GM21717 (cell line): Measurements from ENCODE around the gene ADPRHL1.

Experiments used
- ATAC-seq: cut with Tn5 transposase; IDR thresholded peaks from one replicate; pipeline ENCODE4 v1.9.1; 2021; ENCODE audit warnings: mild to moderate bottlenecking, moderate library complexity; ENCODE audit not compliant: unreplicated experiment

The ADPRHL1 gene

DNA sequence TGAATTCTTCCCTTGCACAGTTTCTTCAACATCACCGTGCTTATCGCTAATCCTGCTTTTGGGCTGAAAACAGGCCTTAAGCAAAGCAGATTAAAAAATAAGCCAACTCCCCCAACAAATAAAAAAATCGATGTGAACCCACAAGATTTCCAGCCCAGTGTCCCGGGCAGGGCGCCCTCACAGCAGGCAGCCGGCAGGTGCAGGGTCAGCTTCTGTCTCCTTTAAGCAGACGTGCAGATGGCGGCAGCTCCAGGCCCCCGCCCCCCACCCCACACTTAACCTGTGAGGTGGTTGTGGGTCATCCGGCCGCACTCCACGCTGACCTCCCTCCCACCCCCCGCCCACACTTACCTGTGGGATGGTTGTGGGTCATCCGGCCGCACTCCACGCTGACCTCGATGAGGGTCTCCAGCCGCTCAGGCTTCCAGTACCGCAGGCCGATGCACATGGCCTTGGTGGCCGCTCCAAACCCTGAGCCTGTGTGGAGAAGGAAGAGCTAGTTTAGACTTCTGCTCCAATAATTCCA lies 19.8 kb downstream of the ADPRHL1 start:
- ATAC-seq: no peak

DNA sequence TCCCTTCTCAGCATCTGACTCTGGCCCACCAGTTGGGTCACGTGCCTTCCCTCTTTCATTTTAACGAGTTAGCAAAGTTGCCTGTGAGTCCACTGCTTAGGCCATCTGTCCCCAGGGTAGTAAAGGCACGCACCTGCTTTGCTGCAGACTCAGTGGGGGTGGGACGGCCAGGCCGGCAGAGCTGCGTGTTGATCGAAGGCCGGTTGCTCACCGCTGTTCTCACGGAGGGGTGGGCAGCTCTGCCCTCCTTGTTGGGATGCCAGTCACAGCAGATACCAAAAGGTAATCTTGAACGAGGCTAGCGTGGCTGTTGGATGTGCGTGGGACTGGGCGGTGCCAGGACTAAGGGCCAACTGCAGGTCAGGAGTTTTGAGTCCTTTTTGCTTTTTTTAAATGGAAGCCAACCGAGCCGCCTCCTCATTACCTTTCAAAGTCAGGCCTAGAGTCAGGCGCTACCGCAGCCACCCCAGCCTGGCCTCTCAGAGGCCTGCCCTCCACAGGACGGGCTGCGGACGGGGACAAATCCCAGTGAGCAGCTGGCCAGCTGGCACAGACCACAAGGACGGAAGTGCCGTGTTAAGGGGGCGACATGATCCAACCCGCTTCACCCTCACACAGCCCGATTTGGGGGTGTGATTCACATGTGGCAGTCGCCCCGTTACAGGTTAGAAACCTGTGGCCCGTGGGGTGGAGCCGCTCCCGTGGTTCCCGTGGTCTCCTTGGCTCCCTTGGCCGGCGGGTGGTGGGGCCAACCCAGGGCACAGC lies 20.6 kb downstream of the ADPRHL1 start:
- ATAC-seq: no peak

DNA sequence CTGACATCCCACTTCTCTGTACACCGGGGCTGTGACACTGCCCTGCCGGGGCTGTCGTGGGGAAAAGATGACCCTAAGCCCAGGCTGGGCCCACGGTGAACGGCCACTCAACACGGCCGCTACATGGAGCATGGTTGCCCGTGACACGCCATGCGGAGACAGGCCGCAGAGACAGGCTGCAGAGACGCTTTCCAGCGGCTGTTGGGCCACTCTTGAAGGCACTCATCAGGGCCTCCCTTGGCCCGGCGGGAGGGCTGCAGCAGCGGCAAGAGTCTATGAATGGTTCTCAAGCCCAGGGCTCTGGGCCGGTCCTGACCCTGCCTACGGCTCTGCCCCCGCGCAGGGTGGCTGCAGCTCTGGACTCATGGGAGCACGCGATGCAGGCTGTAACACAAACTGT lies 22.1 kb downstream of the ADPRHL1 start:
- ATAC-seq: no peak

DNA sequence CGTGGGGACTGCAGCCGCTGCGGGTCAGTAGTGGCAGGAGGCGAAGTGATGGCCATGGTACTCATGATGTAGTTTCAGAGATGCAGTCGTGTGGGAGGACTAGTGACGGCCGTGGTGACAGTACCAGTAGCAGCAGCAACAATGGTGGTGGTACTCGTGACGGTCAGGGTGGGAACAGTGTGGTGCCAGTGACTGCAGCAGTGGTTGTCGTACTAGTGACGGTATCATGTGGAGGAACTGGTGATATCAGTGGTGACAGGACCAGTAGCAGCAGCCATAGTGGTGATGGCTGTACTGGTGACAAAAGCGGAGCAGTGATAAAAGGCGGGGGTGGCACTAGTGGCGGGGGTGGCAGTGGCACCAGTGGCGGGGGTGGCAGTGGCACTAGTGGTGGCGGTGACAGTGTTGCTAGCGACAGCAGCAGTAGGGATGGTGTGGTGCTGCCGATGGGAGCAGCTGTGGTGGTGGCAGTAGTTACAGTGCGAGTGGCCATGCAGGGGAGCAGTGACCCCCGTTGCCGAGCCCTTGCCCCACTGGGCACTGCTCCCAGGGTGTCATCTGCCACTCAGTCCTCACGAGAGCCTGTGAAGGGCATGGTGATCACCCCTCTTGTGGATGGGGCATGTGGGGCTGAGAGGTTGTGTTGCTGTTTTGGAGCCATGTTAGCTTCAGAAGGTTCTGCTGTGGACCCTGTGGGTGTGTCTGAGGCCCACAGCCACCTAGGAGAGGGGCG lies 22.7 kb downstream of the ADPRHL1 start:
- ATAC-seq: no peak

DNA sequence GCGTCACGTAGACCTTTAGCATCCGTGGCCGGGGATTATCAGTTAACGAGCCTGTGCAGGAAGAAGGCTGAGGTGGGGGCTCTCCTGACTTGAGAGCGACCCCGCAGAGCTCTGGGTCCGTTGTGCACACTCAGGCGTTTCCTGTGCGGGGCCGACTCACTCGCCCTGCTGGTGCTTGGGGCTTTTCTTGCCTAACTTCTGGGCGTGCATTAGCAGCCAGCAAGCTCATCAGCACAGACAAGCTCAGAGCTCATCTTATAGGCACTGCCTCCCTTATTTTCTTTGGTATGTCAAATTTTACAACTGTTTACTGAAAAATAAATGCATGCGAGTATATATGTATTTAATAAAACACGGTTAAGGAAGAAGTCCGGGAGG lies 23.7 kb downstream of the ADPRHL1 start:
- no peak for ATAC-seq

DNA sequence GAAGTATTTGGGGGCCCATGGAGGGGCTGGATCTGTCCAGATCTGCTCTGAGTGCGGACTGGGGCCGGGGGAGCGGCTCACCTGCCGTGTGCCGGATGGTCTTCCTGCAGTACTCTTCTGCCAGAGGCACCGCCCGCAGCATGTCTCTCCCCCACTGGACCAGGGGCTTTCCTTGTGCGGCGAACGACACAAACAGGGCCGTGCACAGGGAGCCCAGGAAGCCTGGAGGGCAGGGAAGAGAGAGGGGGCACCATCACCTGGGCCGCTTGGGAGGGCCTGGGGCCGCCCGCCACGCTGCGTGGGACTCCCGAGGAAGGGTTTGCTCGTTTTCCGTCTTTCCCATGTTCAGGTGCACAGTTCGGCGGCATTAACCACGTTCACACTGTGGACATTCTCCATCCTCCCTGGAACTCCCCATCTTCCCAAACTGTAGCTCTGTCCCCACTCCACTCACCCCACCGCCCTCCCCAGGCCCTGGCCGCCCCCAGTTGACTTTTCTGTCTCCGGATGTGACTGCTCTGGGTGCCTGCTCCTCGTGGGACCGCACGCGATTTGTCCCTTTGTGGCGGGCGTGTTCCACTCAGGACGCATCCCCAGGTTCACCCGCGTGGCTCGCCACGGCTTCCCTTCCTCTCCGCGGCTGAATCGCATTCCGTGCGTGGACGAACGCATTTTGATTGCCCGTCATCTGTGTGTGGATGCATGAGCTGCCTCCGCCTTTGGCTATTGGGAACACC lies 24.2 kb downstream of the ADPRHL1 start:
- no peak for ATAC-seq

DNA sequence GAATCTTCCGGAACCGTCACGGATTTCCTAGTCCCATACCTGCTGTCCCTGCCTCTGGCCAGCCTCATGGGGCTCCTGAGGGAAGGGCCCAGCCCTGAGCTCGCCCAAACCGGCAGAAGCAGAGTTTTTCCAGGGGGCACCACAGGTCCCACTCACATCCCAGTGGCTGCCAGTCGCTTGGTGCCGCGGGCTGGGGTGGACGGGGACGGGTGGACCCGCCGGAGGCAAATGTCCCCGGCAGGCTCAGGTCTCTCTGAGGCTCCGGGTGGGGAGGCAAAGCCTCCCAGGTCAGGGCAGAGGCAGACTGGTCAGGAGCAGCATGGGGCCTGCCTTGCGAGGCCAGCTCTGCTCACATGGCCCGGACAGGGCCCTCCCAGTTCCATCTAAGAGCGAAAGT lies 24.8 kb downstream of the ADPRHL1 start:
- ATAC-seq: no peak

DNA sequence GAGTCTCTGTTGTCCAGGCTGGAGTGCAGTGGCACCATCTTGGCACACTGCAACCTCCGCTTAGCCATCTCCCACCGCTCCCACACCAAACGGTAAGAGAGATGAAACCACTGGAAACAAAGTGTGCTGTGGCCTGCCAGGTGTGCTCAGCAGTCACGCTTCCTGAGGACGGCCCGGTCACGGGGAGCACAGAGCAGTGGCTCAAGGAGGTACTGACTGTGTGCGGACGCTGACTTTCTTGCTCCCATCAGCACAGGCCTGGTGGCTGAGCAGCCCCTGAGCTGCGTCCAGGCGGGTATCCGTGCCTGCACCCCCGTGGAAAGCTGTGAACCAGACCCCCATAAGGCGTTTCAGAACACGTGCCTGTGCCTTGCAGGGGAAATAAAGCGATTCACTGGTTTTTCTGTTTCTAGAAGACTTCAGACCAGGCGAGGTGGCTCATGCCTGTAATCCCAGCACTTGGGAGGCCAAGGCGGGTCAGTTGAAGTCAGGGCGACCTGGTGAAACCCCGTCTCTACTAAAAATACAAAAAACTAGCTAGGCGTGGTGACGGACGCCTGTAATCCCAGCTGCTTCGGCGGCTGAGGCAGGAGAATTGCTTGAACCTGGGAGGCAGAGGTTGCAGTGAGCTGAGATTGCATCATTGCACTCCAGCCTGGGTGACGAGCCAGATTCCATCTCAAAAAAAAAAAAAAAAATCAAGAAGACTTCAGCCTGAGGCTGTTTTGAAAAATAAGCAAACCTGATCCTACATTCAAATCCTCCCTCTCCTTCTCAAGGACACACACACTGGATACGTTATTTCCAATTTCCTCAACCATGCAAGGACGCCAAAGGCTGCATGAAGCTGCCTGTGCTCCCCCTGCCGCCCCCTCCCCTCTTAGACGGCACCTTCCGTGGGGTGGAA lies 25.5 kb downstream of the ADPRHL1 start:
- ATAC-seq: no peak

DNA sequence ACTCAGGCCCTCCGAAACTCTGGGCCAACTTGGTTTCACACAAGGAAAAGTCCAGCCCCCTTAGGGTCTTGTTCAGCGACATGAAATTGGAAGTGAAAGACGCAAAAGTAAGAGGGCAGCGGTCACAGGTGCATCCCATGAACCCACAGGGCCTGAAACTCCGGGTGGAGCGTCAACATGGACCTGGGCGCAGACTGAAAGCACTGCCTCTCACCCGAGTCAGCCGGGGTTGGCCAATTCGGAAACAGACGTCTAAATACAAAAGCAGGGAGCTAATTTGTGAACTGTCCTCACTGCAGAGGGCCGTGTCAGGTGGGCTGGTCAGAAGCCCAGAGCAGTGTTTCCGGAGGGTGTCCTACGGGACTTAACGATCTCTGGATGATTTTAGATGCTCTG lies 26.7 kb downstream of the ADPRHL1 start:
- no peak for ATAC-seq

DNA sequence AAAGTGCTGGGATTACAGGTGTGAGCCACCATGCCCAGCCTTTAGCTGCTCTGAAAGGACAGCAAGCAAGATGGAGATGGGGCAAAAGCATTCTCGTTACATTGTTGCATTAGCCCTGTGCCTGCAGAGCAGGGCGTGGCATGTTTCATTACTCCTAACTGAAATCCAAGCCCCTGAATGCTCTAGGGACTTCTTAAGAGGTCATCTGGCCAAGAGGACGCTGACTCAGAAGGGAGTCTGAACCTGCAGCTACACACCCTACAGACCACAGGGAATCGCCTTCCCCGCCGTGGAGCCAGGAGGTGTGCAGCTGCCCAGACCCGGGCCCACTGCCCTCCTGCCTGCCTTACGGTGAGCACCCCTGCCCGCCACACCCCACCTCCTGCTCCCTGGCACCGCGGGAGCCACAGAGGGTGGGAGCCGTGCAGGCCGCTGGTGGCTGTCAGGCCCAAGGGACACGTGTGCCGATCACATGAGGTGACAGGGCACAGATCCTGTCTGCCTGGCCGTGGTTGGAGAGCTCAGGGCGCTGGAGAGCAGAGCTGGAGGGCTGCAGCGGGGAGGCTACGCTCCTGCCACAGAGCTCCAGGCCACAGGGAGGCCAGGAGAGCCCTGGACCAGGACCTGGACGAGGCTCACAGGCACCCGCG lies 27.2 kb downstream of the ADPRHL1 start:
- no peak for ATAC-seq

DNA sequence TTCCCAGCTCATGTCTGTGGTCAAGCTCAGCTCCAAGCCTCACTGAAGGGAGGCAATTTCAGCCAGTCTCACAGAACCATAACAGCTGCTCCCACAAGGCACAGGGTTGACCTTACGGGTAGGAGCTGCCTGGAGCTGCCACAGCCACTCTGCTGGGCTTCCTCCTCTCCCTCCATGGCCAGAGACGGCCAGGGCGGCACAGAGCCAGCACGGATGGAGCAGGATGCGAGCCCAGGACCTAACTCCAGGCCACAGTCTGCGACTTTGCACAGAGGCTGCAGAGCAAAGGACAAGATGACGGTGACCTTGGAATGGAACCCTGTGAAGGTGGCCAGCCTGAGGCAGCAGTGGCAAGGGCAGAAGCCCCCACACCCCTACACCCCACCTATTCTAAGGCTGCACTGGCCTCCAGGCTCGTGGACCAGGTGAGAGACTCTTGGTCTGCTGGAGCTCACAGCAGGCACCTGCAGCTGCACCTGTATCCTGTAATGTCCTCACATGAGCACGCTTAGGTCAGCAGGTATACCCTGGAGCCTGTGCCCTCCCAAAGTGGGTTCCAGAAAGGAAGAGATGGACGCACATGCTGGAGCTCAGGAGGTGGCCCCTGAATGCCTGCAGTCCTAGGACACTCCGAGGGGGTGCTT lies 29.6 kb downstream of the ADPRHL1 start:
- ATAC-seq: no peak

DNA sequence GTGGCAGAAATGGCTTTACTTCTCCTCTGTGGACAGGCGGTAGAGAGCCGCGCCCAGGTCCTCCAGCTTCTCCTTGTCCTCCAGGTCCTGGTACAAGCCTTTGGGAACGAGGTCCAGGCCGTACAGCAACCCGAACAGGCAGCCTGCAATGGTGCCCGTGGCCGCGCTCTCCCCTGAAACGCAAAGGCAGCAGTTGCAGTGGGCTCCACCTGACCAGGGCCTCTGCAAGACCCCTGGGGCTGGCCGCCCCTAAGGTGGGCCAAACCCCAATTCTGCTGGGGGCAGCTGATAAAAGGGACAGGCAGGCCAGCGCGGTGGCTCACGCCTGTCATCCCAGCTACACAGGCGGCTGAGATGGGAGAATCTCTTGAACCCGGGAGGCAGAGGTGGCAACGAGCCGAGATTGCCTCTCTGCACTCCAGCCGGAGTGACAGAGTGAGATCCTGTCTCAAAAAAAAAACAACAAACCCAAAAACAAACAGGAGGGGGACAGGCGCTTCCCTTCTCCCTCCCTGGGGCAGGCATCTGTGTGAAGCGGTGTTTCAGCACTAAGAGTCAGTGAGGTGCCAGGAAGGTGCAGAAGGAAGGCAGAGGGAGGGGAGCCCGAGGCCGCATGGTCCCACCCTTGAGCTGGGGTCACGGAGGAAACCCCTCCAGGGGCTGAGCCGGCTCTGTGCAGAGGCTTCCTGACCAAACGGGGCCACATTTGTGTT lies 30.3 kb downstream of the ADPRHL1 start:
- no peak for ATAC-seq

DNA sequence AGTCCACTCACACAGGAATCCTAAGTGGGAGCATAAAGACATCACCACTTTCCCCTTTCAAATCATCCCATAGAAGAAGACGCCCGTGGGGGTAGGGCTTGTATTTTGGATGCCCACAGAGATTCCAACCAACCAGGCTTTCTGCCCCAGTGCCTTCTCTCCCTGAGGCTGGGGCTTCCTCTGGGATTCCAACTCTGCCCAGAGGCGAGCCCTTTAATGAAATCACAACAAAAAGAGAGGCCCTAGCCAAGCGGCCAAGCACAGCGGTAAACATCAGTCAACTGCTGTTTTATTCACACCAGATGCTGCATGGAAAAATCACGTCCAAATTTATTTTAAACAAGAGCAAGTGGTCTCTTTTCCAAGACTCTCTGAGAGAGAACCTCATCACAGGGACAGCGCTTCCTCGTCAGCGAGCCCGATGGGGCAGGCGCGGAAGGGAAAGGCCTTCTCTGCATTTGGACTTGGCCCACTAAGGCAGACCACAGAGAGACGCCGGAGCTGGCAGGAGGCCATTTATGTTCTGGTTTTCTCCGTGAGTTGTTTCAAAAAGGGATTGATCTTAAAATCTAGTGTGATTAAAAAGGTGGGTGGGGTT lies 31.5 kb downstream of the ADPRHL1 start:
- no peak for ATAC-seq

DNA sequence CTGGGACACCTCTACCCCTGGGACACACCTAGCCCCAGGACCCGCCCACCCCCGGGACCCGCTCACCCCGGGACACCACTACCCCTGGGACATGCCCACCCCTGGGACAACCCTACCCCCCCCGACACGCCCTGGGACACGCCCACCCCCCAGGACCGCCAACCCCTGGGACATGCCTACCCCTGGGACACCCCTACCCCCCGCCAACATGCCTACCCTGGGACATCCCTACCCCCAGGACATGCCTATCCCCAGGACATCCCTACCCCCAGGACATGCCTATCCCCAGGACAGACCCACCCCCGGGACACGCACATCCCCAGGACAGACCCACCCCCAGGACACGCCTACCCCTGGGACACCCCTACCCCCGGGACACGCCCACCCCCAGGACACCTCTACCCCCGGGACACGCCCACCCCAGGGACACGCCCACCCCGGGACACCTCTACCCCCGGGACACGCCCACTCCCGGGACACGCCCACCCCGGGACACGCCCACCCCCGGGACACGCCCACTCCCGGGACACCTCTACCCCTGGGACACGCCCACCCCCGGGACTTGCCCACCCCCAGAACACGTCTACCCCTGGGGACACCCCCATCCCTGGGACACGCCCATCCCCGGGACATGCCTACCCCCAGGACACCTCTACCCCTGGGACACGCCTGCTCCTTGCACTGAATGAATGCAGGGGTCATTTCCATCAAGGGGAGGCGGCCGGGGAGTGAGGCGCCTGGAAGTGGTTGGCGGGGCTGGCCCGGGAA lies 32.3 kb downstream of the ADPRHL1 start:
- no peak for ATAC-seq

DNA sequence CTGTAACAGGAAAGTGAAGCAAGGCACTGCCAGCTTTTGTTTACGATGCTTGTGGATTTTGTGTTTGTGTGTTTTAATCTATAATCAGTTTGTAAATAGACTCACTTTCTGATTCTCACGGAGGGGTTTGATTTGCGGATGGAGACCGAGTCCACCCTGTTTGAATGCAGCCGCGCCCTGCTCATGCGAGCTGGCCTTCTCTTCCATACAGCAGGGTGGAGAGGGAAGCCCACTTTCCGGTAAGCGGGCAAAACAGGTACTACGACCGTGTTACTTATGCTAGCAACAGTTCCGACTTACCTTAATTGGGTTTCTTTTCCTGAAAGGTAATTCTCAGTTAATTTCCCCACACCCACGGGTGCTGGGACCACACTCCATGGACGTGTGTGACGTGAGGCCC lies 33.1 kb downstream of the ADPRHL1 start:
- no peak for ATAC-seq

DNA sequence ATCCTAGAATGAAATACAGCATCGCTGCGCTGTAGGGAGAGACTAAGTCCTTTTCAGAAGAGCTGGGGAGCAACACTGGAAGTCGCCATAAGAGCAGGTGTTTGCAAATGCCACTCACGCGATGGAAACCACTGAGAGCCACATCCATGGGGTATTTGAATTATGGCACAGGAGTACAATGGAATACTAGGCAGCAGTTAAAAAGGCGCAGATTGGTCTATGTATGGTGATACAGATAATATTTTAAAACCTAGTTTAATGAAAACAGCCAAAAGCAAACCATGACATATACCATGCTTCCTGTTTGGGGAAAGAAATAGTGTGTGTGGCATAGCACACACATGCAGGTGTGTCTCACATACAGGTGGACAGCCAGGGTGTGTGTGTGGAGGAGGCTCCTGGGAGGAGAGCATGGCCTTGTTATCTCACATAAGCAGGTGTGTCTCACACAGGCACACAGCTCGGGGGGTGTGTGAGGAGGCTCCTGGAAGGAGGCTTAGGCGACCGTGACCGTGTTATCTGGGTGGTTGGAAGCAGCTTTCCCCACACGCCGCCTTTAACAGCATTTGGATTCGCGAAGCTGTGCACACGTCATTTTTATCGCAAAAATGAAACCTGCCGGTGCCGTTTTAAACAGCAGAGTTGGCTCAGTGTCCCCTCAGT lies 33.6 kb downstream of the ADPRHL1 start:
- ATAC-seq: no peak

DNA sequence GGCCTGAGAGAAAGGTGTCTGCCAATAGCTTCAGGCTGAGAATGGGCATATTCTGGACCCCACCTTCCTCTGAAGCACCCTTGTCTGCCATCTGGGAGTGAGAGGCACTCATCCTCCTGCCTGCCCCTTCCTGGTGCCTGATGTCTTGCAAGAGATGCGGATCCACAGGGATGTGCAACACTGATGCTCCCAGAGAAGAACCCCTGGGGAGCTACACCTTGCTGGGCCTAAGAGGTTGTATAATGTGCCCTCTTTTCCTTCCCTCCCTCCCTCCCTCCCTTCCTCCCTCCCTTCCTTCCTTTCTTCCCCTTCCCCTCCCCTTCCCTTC lies 34.6 kb downstream of the ADPRHL1 start:
- no peak for ATAC-seq
